Measurements from ENCODE around the gene TMED10. TPM values are rescaled to one million over a fixed set of nuclear protein-coding genes. Genes with fewer than 3 reads are reported as not detected.
"Not testable (repeated sequence)": the region's sequence is repeated elsewhere in the genome, so short reads cannot be mapped to it uniquely, and the experiment has no call there.

TMED10 gene
- total RNA-seq, 1 experiment from 2014 or later: 322 TPM

- no peak for DNase-seq (ENCODE audit: low read depth)
Measured at GRCh38 chr14:75127903-75128595, 48.4 kb downstream of the TMED10 start.

GRCh38 chr14:75127474-75127820 lies 49.0 kb downstream of the TMED10 start:
- DNase-seq (ENCODE audit: low read depth): not testable (repeated sequence)

- peak; percentile 85 for DNase-seq (ENCODE audit: low read depth)
Measured at GRCh38 chr14:75126679-75127473, 49.5 kb downstream of the TMED10 start, which contains the start of gene NEK9. TSS of gene NEK9 (minus strand) at chr14:75127048. CDS start at chr14:75126921, 127 bp downstream.

GRCh38 chr14:75126121-75126544 lies 50.3 kb downstream of the TMED10 start:
- no peak for DNase-seq (ENCODE audit: low read depth)

- DNase-seq (ENCODE audit: low read depth): peak; percentile 60
Measured at GRCh38 chr14:75125617-75126016, 50.8 kb downstream of the TMED10 start.

GRCh38 chr14:75123991-75124390 lies 52.4 kb downstream of the TMED10 start:
- DNase-seq (ENCODE audit: low read depth): peak; percentile 77

GRCh38 chr14:75121552-75121951 lies 54.9 kb downstream of the TMED10 start:
- DNase-seq (ENCODE audit: low read depth): no peak

GRCh38 chr14:75120541-75121291 lies 55.7 kb downstream of the TMED10 start:
- DNase-seq (ENCODE audit: low read depth): no peak

- DNase-seq (ENCODE audit: low read depth): peak; percentile 11
Measured at GRCh38 chr14:75119056-75119455, 57.4 kb downstream of the TMED10 start.

GRCh38 chr14:75113932-75114539 lies 62.4 kb downstream of the TMED10 start:
- no peak for DNase-seq (ENCODE audit: low read depth)

GRCh38 chr14:75109877-75110276 lies 66.5 kb downstream of the TMED10 start:
- no peak for DNase-seq (ENCODE audit: low read depth)

- DNase-seq (ENCODE audit: low read depth): no peak
Measured at GRCh38 chr14:75107186-75107585, 69.2 kb downstream of the TMED10 start.

GRCh38 chr14:75101491-75101890 lies 74.9 kb downstream of the TMED10 start:
- DNase-seq (ENCODE audit: low read depth): no peak

- DNase-seq (ENCODE audit: low read depth): no peak
Measured at GRCh38 chr14:75098682-75099081, 77.7 kb downstream of the TMED10 start.

- no peak for DNase-seq (ENCODE audit: low read depth)
Measured at GRCh38 chr14:75098212-75098611, 78.2 kb downstream of the TMED10 start.

- DNase-seq (ENCODE audit: low read depth): no peak
Measured at GRCh38 chr14:75096959-75097358, 79.5 kb downstream of the TMED10 start.

GRCh38 chr14:75095690-75096089 lies 80.7 kb downstream of the TMED10 start:
- DNase-seq (ENCODE audit: low read depth): no peak

GRCh38 chr14:75094896-75095295 lies 81.5 kb downstream of the TMED10 start:
- no peak for DNase-seq (ENCODE audit: low read depth)

GRCh38 chr14:75092698-75093097 lies 83.7 kb downstream of the TMED10 start:
- no peak for DNase-seq (ENCODE audit: low read depth)

- no peak for DNase-seq (ENCODE audit: low read depth)
Measured at GRCh38 chr14:75091251-75091650, 85.2 kb downstream of the TMED10 start.

- no peak for DNase-seq (ENCODE audit: low read depth)
Measured at GRCh38 chr14:75090353-75090752, 86.1 kb downstream of the TMED10 start.
